PFSK-1 (cell line): Measurements from ENCODE around the gene FZR1. TPM values are rescaled to one million over a fixed set of nuclear protein-coding genes. Genes with fewer than 3 reads are reported as not detected.
A peak's percentile ranks its signal among the peaks of the same experiment; 100 is the strongest.

Experiments
- FOXP2 ChIP-seq: optimal IDR thresholded peaks from 2 replicates; pipeline ENCODE3; 2011; ENCODE audit warnings: borderline replicate concordance, control low read depth, inconsistent platforms; ENCODE audit not compliant: insufficient read depth; ENCODE audit errors: extremely low read length, extremely low read depth
- POLR2AphosphoS5 ChIP-seq: IDR thresholded peaks from 2 replicates; pipeline ENCODE4 v1.6.1; 2012; ENCODE audit warnings: low read depth, mild to moderate bottlenecking, control low read depth, low read length, moderate library complexity
- SIN3A ChIP-seq: IDR thresholded peaks from 2 replicates; pipeline ENCODE4 v1.6.1; 2012; ENCODE audit warnings: mild to moderate bottlenecking, low read length, moderate library complexity, borderline replicate concordance; ENCODE audit not compliant: insufficient read depth
- TAF1 ChIP-seq: IDR thresholded peaks from 2 replicates; pipeline ENCODE4 v1.6.1; 2012; ENCODE audit warnings: low read length, control low read depth, borderline replicate concordance; ENCODE audit not compliant: insufficient read depth
- polyA plus RNA-seq: library from polyadenylated mRNA; unstranded; fragments of >200 nt; gene quantifications from one replicate; pipeline ENCODE4 v1.2.1, GENCODE V29; 2012; ENCODE audit warnings: low read depth, missing spikeins; ENCODE audit not compliant: insufficient read length
- TF ChIP-seq, protein P1 (sequence below), 2 experiments: IDR thresholded peaks; 2 replicates each; pipeline versions ENCODE4 v1.6.1 to v1.8.0; 2011 to 2012; ENCODE audit warnings: low read depth in 2 of 2, low read length in 2 of 2, control low read depth in 1 of 2, inconsistent platforms in 1 of 2, mild to moderate bottlenecking in 1 of 2, moderate library complexity in 1 of 2; ENCODE audit not compliant: insufficient read depth in 1 of 2

FZR1 gene
- 57.3 TPM for polyA plus RNA-seq

- TF ChIP-seq SIN3A, result 0 out of 2 replicates have a peak, but pooled peaks have one; percentile 12
- TF ChIP-seq, protein P1, sequence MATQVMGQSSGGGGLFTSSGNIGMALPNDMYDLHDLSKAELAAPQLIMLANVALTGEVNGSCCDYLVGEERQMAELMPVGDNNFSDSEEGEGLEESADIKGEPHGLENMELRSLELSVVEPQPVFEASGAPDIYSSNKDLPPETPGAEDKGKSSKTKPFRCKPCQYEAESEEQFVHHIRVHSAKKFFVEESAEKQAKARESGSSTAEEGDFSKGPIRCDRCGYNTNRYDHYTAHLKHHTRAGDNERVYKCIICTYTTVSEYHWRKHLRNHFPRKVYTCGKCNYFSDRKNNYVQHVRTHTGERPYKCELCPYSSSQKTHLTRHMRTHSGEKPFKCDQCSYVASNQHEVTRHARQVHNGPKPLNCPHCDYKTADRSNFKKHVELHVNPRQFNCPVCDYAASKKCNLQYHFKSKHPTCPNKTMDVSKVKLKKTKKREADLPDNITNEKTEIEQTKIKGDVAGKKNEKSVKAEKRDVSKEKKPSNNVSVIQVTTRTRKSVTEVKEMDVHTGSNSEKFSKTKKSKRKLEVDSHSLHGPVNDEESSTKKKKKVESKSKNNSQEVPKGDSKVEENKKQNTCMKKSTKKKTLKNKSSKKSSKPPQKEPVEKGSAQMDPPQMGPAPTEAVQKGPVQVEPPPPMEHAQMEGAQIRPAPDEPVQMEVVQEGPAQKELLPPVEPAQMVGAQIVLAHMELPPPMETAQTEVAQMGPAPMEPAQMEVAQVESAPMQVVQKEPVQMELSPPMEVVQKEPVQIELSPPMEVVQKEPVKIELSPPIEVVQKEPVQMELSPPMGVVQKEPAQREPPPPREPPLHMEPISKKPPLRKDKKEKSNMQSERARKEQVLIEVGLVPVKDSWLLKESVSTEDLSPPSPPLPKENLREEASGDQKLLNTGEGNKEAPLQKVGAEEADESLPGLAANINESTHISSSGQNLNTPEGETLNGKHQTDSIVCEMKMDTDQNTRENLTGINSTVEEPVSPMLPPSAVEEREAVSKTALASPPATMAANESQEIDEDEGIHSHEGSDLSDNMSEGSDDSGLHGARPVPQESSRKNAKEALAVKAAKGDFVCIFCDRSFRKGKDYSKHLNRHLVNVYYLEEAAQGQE (IDR thresholded peaks at IDR 0.05; ENCODE audit: insufficient read depth in 1 of 2, low read depth in 2 of 2, low read length in 2 of 2), result no peak
- peak; percentile 55 for TF ChIP-seq FOXP2
- TF ChIP-seq TAF1, result 0 out of 2 replicates have a peak, but pooled peaks have one; percentile 30
- TF ChIP-seq POLR2AphosphoS5, result no peak; the same call in 1 of the 2 replicates
Observed at GRCh38 chr19:3505598-3506383, at the start of gene FZR1. Gene FZR1, plus strand, starts transcription at chr19:3506311. Its CDS starts 16,679 bp downstream, at chr19:3522990.

- TF ChIP-seq, protein P1 (IDR thresholded peaks at IDR 0.05; ENCODE audit: insufficient read depth in 1 of 2, low read depth in 2 of 2, low read length in 2 of 2), result no peak
- TF ChIP-seq POLR2AphosphoS5 (no peak), FOXP2 (peak; percentile 8)
Observed at GRCh38 chr19:3456925-3457527, 49.1 kb upstream of the FZR1 start.

- TF ChIP-seq FOXP2, result no peak
- TF ChIP-seq, protein P1 (IDR thresholded peaks at IDR 0.05; ENCODE audit: insufficient read depth in 1 of 2, low read depth in 2 of 2, low read length in 2 of 2), result 0 out of 4 replicates have a peak, but pooled peaks of 1 of the 2 experiments have one; percentile 9
Observed at GRCh38 chr19:3457528-3458228, 48.4 kb upstream of the FZR1 start.

DNA sequence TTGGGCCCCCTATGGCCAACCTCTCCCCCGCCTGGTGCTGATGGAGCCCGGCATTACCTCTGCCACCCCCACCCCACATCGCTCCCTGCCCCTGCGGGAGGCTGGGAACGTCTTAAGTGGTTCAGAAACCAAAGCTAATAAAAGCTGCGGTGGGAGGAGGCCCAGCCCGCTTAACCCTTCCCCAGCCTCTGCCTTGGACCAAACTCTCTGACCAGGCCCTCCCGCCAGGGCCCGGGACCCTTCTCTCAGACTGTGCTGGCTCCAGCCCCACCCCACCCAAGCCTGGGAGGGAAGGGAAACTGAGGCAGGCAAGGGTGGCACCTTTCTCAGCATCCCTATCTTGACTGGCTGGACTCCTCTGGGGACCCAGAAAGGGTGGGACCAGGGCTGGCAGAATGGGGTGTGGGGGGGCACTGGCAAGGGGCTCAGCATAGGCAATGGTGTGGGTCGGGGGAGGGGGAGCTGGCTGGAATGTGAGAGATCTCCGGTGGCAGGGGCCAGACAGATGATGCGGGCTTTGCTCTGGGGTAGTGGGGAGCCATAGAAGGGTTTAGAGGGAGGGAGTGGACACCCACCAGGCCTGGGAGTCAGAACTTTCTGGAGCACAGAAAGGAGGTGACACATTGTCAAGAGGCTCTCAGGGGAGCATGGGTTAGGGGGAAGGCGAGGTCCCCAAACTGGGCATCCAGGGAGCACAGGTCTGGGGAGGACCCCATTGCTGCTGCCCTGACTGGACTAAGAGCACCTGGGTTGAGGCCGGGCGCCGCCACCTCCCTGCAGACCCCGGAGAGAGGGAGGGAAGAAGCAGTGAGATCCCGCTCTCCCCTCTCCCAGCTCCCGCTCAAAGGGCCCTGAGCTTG lies 47.7 kb upstream of the FZR1 start:
- TF ChIP-seq, protein P1 (IDR thresholded peaks at IDR 0.05; ENCODE audit: insufficient read depth in 1 of 2, low read depth in 2 of 2, low read length in 2 of 2), result no peak
- no peak for TF ChIP-seq POLR2AphosphoS5
- TF ChIP-seq FOXP2, result no peak
- TF ChIP-seq TAF1, result no peak
- no peak for TF ChIP-seq SIN3A
